ENCODE results near the gene UBA1. TPM values are rescaled to one million over a fixed set of nuclear protein-coding genes. Genes with fewer than 3 reads are reported as not detected.
A peak's percentile ranks its signal among the peaks of the same experiment; 100 is the strongest.

UBA1 gene
- total and polyA plus RNA-seq, 2 of the 8 experiments (the other 6 are each of a cell fraction or from before 2014, with no cell fraction given) = 313 to 458 TPM

DNA sequence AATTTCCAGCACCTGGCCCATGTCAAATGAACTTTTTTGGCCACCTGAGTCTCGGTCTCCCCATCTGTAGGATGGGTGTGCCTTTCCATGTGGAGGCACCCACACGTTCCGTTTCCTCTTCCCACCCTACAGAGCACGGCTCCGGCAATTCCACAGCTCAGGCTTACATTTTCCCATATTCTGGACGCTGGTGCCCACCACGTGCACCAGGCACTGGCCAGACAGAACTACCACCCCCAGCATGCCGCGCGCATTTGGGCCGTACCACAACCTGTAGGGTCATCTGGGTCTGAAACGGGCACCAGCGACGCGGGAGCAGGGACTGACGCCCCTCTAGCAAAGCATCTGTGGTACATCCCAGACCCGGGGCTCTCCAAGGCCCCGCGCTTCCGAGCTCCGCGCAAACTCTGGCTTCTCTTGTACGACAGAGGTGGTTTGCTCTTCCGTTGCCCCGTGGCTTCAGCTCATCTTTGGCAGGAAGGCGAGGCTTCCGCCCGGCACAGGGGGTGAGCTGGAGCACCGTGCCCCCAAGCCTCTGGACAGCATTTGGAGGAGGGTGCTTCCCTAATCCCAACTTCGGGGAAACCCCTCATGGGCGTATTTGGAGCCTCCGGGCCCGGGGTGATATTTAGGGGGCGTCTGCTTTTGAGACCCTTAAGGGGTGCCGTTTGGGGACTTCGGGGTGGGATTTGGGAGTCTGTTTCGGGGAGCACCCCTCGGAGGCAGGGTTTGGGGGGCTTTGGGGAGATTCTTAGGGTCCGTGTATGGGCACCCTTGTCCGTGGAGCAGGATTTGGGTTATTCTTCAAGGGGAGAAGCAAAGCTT, 3.0 kb upstream of the UBA1 start (continued):
- no peak for TF ChIP-seq EZH2 (IDR thresholded peaks at IDR 0.05; ENCODE audit: low read depth, low read length, severe bottlenecking)
- TF ChIP-seq ASH2L (IDR thresholded peaks at IDR 0.05; ENCODE audit: low read length) = no peak
- TF ChIP-seq SUZ12 (IDR thresholded peaks at IDR 0.05; ENCODE audit: low read length) = no peak
- TF ChIP-seq CREB1 (IDR thresholded peaks at IDR 0.05) = peak; percentile 63
- TF ChIP-seq KDM1A (IDR thresholded peaks at IDR 0.05; ENCODE audit: borderline replicate concordance, low read length) = peak; percentile 22; the same call in 1 of the 2 replicates
- TF ChIP-seq, protein P1, sequence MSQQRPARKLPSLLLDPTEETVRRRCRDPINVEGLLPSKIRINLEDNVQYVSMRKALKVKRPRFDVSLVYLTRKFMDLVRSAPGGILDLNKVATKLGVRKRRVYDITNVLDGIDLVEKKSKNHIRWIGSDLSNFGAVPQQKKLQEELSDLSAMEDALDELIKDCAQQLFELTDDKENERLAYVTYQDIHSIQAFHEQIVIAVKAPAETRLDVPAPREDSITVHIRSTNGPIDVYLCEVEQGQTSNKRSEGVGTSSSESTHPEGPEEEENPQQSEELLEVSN (IDR thresholded peaks at IDR 0.05) = no peak
- no peak for TF ChIP-seq NANOG (IDR thresholded peaks at IDR 0.05; ENCODE audit: insufficient read depth, low read depth, low read length, poor library complexity, severe bottlenecking)
- no peak for TF ChIP-seq RXRA (IDR thresholded peaks at IDR 0.05; ENCODE audit: insufficient read depth, low read depth, low read length)
- TF ChIP-seq MAFK (IDR thresholded peaks at IDR 0.05; ENCODE audit: low read depth, low read length) = no peak
- no peak for TF ChIP-seq BRCA1 (IDR thresholded peaks at IDR 0.05; ENCODE audit: low read depth, low read length)
- TF ChIP-seq POLR2A (IDR thresholded peaks at IDR 0.05; ENCODE audit: control extremely low read depth in 1 of 2, low read depth in 2 of 2, low read length in 2 of 2) = peak in 1 of 2 experiments; percentile 67; a peak in 2 of 3 replicates
- TF ChIP-seq PHF8 (conservative IDR thresholded peaks at IDR 0.05; ENCODE audit: low read depth, low read length) = no peak
- TF ChIP-seq SIN3A (conservative IDR thresholded peaks at IDR 0.05 in 1 of 2, IDR thresholded peaks at IDR 0.05 in 1 of 2; ENCODE audit: low read depth in 1 of 2, low read length in 2 of 2) = peak in 1 of 2 experiments; percentile 75; a peak in 1 of 4 replicates
- no peak for TF ChIP-seq GTF2F1 (IDR thresholded peaks at IDR 0.05; ENCODE audit: borderline replicate concordance, low read depth, low read length)
- peak; percentile 14; the same call in 1 of the 2 replicates for TF ChIP-seq TEAD4 (IDR thresholded peaks at IDR 0.05; ENCODE audit: low read depth, low read length)
- TF ChIP-seq NRF1 (IDR thresholded peaks at IDR 0.05; ENCODE audit: low read depth, low read length) = no peak
- TF ChIP-seq KDM5A (IDR thresholded peaks at IDR 0.05; ENCODE audit: low read length) = no peak
- TF ChIP-seq BACH1 (IDR thresholded peaks at IDR 0.05; ENCODE audit: low read length) = no peak
- TF ChIP-seq CTBP2 (IDR thresholded peaks at IDR 0.05; ENCODE audit: borderline replicate concordance, insufficient read depth, insufficient read length, low read length) = no peak
- no peak for TF ChIP-seq RAD21 (IDR thresholded peaks at IDR 0.05 in 1 of 2, conservative IDR thresholded peaks at IDR 0.05 in 1 of 2; ENCODE audit: low read depth in 2 of 2, low read length in 2 of 2)
- 0 out of 2 replicates have a peak, but pooled peaks have one; percentile 31 for TF ChIP-seq SP1 (IDR thresholded peaks at IDR 0.05; ENCODE audit: low read depth, low read length)
- TF ChIP-seq JUND (IDR thresholded peaks at IDR 0.05; ENCODE audit: low read length) = peak; percentile 93
- TF ChIP-seq TAF1 (IDR thresholded peaks at IDR 0.05; ENCODE audit: low read depth, low read length) = peak; percentile 89
- no peak for TF ChIP-seq SP4 (IDR thresholded peaks at IDR 0.05; ENCODE audit: low read length)

All from H1 (cell line).